Measurements from ENCODE around the gene RPL3.
"Not testable (repeated sequence)": the region's sequence is repeated elsewhere in the genome, so short reads cannot be mapped to it uniquely, and the experiment has no call there.

Gene RPL3

DNA sequence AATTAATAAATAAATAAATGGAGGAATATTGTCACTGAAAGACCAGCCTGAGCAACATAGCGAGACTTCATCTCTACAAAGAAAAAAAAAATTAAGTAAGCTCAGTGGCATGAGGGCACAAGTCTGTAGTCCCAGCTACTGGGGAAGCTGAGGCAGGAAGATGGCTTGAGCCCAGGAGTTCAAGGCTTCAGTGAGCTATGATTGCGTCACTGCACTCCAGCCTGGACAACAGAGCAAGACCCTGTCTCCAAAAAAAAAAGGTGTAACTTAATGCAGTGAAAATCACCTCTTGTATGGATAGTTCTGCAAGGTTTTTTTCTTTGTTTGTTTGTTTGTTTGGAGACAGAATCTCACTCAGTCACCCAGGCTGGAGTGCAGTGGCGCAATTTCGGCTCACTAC lies 25.8 kb upstream of the RPL3 start:
- no peaks in the 10 kb centered on the region for H3K36me3 Mint-ChIP-seq
- no peak overlapping the region for H3K27ac Mint-ChIP-seq
- H3K27me3 Mint-ChIP-seq = peaks cover 5% of the 10 kb centered on the region
- H3K4me1 Mint-ChIP-seq = peaks cover 12% of the 10 kb centered on the region
- ATAC-seq (ENCODE audit: low read depth) (no peak), DNase-seq (ENCODE audit: low spot score in 2 of 2) (no peak)
- H3K9me3 Mint-ChIP-seq = no peaks in the 10 kb centered on the region
- H3K4me3 Mint-ChIP-seq = no peak overlapping the region

DNA sequence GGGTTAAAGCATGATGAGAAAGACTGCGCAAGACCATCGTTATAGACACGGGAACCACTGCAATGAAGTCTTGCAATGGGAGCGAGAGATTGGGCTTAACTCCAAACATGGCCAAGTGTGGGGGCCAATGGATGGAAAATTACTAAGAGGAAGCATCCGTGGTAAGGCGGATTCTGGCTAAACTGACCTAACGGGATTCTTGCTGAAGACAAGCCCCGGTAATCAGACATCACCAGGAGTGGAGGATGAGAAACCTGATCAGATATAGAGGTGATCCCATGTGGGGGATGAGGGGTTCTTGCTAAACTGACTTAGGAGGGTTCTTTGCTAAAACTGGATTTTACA lies 24.6 kb upstream of the RPL3 start:
- Mint-ChIP-seq H3K27ac (no peak overlapping the region), H3K36me3 (no peaks in the 10 kb centered on the region), H3K27me3 (peaks cover 7% of the 10 kb centered on the region), H3K4me1 (peaks cover 7% of the 10 kb centered on the region), H3K4me3 (no peak overlapping the region), H3K9me3 (no peaks in the 10 kb centered on the region)
- DNase-seq (ENCODE audit: low spot score in 2 of 2) = no peak
- no peak for ATAC-seq (ENCODE audit: low read depth)

DNA sequence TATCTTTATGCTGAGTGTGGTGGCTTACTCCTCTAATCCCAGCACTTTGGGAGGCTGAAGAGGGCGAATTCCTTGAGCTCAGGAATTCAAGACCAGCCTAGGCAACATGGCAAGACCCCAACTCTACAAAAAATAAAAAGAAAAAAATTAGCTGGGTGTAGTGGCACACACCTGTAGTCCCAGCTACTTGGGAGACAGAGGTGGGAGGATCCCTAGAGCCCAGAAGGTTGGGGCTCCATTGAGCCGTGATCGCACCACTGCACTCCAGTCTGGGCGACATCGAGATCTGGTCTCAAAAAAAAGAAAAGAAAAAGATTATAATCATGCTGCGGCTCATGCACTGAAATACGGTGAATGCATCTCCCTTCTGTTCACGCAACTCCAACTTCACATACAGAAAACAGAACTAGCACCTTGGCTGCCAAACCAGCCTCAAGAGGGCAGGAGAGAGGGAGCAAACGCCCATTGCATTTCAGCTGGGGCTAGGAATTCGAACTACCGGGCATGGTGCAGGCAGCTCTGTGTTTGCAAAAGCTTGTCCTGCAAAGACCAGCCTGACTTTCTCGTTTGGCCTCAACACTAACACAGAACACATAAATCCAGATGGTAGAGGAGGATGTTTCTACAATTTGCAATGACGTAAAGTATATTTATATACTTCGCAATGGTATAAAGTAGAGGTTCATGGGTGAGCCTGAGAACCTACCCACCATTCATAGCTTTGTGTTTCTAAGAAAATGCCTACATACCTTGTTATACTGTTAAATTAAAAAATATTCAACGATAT lies 24.0 kb upstream of the RPL3 start:
- Mint-ChIP-seq H3K9me3 (no peaks in the 10 kb centered on the region), H3K4me3 (no peak overlapping the region), H3K27ac (no peak overlapping the region), H3K36me3 (no peaks in the 10 kb centered on the region), H3K4me1 (peaks cover 5% of the 10 kb centered on the region), H3K27me3 (peaks cover 7% of the 10 kb centered on the region)
- DNase-seq (ENCODE audit: low spot score in 2 of 2) (peak; percentile 58 to 63), ATAC-seq (ENCODE audit: low read depth) (peak; percentile 98)

DNA sequence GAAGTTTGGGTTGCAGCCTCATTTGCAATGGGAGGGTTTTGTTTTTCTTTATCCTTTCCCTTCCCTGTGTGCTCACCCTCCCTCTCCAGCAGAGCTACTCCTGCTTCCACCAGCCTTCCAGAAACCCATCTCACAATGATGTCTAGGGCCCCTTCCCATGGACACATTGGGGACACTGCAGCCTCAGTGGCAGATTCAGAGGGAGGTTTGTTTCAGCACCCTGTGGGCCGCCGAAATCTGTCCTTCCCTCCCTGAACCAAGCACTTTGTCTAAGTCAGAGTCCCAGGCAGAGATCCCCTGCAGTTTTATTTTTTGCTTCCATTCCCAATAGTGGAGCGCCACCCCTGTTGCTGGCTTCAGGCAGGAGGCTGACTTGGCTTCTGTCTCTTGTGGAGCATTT lies 21.8 kb upstream of the RPL3 start:
- H3K4me1 Mint-ChIP-seq = peaks cover 5% of the 10 kb centered on the region
- no peaks in the 10 kb centered on the region for H3K36me3 Mint-ChIP-seq
- peaks cover 5% of the 10 kb centered on the region for H3K27me3 Mint-ChIP-seq
- no peak overlapping the region for H3K27ac Mint-ChIP-seq
- DNase-seq (ENCODE audit: low spot score in 2 of 2) (no peak), ATAC-seq (ENCODE audit: low read depth) (no peak)
- no peaks in the 10 kb centered on the region for H3K9me3 Mint-ChIP-seq
- H3K4me3 Mint-ChIP-seq = no peak overlapping the region

DNA sequence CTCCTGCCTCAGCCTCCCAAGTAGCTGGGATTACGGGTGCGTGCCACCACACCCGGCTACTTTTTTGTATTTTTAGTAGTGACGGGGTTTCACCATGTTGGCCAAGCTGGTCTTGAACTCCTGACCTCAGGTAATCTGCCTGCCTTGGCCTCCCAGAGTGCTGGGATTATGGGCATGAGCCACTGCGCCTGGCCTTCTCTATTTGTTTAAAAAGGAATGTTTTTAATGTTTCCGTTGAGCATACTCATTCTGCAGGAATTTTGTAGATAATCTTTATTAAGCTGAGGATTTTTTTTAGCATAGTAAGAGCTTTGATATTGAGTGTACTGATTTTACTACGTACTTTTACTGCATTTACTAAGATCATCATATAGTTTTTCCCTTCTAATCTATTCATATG lies 20.4 kb upstream of the RPL3 start:
- H3K4me1 Mint-ChIP-seq; ATAC-seq (ENCODE audit: low read depth); DNase-seq (ENCODE audit: low spot score in 2 of 2); H3K36me3 Mint-ChIP-seq; H3K9me3 Mint-ChIP-seq; H3K27me3 Mint-ChIP-seq; H3K27ac Mint-ChIP-seq; H3K4me3 Mint-ChIP-seq: not testable (repeated sequence)

DNA sequence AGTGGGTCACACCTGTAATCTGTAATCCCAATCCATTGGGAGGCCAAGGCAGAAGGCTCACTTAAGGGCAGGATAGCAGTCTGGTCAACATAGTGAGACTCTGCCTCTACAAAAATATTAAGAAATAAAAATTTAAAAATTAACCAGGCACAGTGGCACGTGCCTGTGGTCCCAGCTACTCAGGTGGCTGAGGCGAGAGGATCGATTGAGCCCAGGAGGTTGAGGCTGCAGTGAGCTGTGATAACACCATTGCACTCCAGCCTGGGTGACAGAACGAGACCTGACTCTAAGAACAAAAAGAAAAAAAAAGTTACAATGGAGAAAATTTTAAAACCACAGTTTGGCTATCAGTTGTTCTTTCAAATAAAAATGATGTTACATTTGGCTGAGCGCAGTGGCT lies 17.0 kb upstream of the RPL3 start:
- no peak for DNase-seq (ENCODE audit: low spot score in 2 of 2)

DNA sequence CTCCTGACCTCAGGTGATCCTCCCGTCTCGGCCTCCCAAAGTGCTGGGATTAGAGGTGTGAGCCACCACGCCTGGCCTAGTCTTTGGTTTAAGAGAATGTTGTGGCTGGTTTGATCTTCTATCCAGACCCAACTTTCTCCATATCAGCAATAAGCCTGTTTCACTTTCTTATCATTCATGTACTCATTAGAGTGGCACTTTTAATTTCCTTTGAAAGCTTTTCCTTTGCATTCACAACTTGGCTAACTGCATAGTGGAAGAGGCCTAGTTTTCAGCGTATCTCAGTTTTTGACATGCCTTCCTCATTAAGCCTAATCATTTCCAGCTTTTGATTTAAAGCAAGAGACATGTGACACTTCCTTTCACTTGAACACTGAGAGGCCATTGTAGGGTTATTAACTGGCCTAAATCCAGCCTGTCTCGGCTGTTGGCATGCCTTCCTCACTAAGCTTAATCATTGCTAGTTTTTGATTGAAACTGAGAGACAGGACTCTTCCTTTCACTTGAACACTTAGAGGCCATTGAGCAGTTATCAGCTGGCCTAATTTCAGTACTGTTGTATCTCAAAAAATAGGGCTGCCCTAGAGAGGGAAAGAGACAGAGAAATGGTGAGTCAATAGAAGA lies 13.1 kb upstream of the RPL3 start:
- Mint-ChIP-seq H3K4me1 (peaks cover 3% of the 10 kb centered on the region), H3K27me3 (no peaks in the 10 kb centered on the region), H3K36me3 (no peaks in the 10 kb centered on the region), H3K27ac (peak overlapping the region; percentile 15), H3K9me3 (no peaks in the 10 kb centered on the region), H3K4me3 (no peak overlapping the region)
- DNase-seq (ENCODE audit: low spot score in 2 of 2) = no peak
- ATAC-seq (ENCODE audit: low read depth) = no peak

More for the DNA sequence above, 17.0 kb upstream of the RPL3 start:
- Mint-ChIP-seq H3K27ac (no peak overlapping the region), H3K27me3 (peaks cover 5% of the 10 kb centered on the region), H3K9me3 (no peaks in the 10 kb centered on the region), H3K4me1 (peaks cover 3% of the 10 kb centered on the region), H3K36me3 (no peaks in the 10 kb centered on the region), H3K4me3 (no peak overlapping the region)
- ATAC-seq (ENCODE audit: low read depth) = no peak

DNA sequence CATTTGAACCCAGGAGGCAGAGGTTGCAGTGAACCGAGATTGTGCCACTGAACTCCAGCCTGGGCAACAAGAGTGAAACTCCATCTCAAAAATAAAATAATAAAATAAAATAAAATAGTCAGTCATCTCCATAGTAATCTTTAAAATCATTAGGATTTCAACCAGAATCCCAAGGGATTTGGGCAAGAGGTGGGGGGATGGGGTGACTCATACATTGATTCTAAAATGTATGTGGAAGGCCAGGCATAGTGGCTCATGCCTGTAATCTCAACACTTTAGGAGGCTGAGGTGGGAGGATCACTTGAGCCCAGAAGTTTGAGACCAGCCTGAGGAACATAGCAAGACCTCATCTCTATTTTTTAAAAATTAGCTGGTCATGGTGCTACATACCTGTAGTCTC lies 11.1 kb upstream of the RPL3 start:
- not testable (repeated sequence) for H3K9me3 Mint-ChIP-seq; DNase-seq (ENCODE audit: low spot score in 2 of 2); H3K27me3 Mint-ChIP-seq; H3K36me3 Mint-ChIP-seq; ATAC-seq (ENCODE audit: low read depth); H3K4me1 Mint-ChIP-seq; H3K27ac Mint-ChIP-seq; H3K4me3 Mint-ChIP-seq

DNA sequence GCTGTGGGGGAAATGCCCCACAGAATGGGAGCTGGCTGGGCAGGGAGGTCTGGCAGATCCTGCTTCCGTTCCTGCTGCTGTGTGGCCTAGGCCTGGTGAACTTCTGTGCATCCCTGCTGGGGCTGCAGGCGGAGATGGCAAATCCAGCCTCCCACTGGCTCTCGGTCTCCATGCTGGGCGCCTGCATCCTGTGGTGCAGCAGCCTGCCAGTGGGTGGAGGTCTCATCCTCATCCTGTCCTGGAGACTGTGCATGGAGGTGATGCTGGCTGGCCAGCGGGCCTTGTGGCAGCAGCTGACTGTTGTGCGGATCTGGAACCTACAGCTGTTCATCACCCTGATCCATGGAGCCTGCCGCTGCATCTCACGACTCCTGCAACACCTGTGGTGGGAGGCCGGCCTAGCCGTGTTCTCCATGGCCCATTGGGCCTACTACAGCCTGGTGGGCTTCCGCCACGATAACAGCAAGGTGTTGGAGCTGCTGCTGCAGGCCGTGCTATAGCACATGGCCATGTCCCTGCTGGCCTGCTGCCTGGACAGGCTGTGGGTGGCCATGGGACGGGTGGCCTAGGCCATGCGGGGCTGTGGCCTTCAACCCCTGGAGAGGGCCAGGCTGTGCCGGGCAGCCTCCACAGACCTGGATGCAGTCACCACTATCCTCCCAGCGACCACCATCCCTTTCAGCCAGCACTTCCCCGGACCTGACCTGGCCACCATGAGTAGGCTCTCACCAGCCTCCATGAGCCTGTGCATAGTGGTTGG lies 8.8 kb upstream of the RPL3 start:
- H3K4me1 Mint-ChIP-seq = peaks cover 3% of the 10 kb centered on the region
- ATAC-seq (ENCODE audit: low read depth) = no peak
- no peaks in the 10 kb centered on the region for H3K27me3 Mint-ChIP-seq

DNA sequence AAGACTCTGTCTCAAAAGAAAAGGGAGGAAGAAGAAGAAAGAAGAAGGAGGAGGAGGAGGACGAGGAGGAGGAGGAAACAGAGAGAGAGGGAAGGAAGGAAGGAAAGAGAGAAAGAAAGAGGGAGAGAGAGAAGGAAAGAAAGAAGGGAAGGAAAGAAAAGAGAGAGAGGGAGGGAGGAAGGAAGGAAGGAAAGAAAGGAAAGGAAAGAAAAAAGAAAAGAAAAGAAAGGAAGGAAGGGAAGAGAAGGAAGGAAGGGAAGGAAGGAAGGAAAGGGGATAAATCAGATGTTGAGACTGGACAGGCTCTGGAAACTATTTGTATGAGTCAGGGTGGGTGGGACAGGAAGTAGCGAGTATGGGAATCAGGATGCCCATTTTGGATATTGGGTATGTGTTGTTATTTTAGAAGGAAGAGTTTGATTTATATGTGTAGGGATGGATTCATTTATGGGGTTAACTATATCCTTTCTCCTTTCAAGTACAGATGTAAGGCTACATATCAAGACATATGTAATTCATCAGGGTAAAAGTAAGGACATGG lies 6.0 kb upstream of the RPL3 start:
- H3K36me3 Mint-ChIP-seq = no peaks in the 10 kb centered on the region
- H3K4me1 Mint-ChIP-seq = peaks cover 3% of the 10 kb centered on the region
- no peaks in the 10 kb centered on the region for H3K9me3 Mint-ChIP-seq
- H3K27ac Mint-ChIP-seq = no peak overlapping the region
- H3K4me3 Mint-ChIP-seq = no peak overlapping the region
- H3K27me3 Mint-ChIP-seq = no peaks in the 10 kb centered on the region
- DNase-seq (ENCODE audit: low spot score in 2 of 2) (no peak), ATAC-seq (ENCODE audit: low read depth) (no peak)

More for the DNA sequence above, 8.8 kb upstream of the RPL3 start:
- Mint-ChIP-seq H3K36me3 (no peaks in the 10 kb centered on the region), H3K9me3 (no peaks in the 10 kb centered on the region), H3K4me3 (no peak overlapping the region), H3K27ac (no peak overlapping the region)
- DNase-seq (ENCODE audit: low spot score in 2 of 2) = no peak

DNA sequence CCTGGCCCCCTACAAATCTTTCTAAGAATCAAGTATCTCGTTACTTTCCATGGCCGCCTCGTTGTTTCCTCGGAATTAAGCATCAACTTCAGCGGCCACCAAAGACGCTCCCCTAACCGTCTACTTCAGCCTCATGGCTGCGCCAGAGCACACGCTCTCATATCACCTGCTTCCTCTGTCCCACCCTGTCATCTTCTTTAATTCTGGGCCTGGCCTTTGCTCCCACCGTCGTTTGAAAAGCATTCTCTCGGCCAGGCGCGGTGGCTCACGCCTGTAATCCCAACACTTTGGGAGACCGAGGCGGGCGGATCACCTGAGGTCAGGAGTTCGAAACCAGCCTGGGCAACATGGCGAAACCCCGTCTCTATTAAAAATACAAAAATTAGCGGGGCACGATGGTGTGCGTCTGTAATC lies 1.2 kb upstream of the RPL3 start:
- Mint-ChIP-seq H3K4me3 (peak overlapping the region; percentile 98), H3K27ac (peak overlapping the region; percentile 96), H3K36me3 (peaks cover 11% of the 10 kb centered on the region), H3K4me1 (peaks cover 20% of the 10 kb centered on the region)
- ATAC-seq (ENCODE audit: low read depth); H3K9me3 Mint-ChIP-seq; H3K27me3 Mint-ChIP-seq; DNase-seq (ENCODE audit: low spot score in 2 of 2): not testable (repeated sequence)

DNA sequence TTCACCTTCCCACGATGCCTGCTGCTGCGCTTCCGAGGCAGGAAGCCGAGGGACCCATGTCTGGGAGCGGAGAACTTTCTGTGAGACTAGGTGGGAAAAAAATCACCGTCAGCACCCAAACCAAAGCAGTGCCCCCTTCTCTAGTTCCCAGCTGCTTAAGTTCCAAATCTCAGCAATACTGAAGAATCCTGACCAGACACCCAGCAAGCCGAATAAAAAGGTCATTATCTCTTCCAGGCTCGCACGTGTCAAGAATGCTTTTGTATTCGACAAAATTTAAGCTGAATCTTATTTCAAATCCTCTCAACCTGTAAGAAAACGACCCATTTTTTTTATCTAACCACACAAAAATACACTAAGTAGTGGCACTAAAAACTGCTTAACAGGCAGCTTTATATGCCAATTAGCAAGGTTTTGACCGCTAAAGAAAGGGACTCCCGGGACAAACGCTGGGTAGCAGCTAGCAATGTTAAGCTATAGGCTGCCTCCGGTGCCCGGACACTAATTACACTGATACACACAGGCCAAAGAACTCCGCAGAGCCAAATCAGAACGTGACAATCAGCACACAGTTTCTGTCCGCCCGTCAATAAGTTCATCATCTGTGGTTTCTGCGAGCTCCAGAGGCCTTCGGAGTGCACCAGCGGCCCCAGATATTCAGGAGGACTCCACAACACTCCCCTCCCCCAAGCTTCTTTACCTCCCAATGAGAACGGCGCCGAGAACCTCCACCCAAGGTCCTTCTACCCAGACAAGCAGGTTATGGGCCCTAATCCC lies 728 bp downstream of the RPL3 start:
- no peaks in the 10 kb centered on the region for H3K9me3 Mint-ChIP-seq
- peak overlapping the region; percentile 98 for H3K4me3 Mint-ChIP-seq
- H3K4me1 Mint-ChIP-seq = peaks cover 23% of the 10 kb centered on the region
- H3K27ac Mint-ChIP-seq = peak overlapping the region; percentile 96
- ATAC-seq (ENCODE audit: low read depth) = peak; percentile 5
- DNase-seq (ENCODE audit: low spot score in 2 of 2) = no peak
- peaks cover 21% of the 10 kb centered on the region for H3K36me3 Mint-ChIP-seq
- H3K27me3 Mint-ChIP-seq = no peaks in the 10 kb centered on the region

DNA sequence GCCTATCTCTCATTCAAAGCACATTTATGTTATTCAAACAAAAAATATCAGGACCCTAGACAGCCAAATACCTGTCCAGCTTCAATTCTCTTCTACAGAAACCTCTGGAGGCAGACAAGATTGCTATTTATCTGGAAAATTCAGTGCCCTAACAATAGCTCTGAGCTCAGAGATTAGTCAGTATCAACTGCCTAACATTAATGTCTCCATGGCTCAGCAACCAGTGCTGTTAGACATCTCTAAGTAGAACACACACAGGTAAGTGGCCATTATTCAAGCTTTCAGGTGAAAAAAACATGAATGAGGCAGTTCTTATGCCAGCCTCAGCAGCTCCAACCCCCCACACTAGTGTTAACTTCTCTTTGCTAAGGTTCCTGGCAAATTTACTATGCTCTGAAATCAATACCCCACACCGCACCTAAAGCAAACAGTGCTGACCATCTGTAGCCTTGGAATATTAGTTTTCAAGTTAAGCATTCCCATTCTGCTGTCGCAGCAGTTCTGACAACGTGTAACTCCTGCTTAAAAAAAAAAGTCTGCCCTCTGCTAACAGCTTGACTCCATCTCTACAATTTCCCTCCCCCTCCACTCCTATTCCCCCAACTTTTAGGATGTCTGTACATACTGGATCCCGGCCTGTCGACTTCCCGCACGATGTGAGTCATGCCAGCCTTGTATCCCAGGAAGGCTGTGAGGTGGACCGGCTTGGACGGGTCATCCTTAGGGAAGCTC lies 1.5 kb downstream of the RPL3 start:
- H3K4me3 Mint-ChIP-seq = peak overlapping the region; percentile 98
- H3K9me3 Mint-ChIP-seq = no peaks in the 10 kb centered on the region
- peaks cover 23% of the 10 kb centered on the region for H3K4me1 Mint-ChIP-seq
- H3K36me3 Mint-ChIP-seq = peaks cover 27% of the 10 kb centered on the region
- peak overlapping the region; percentile 96 for H3K27ac Mint-ChIP-seq
- H3K27me3 Mint-ChIP-seq = no peaks in the 10 kb centered on the region
- ATAC-seq (ENCODE audit: low read depth) (no peak), DNase-seq (ENCODE audit: low spot score in 2 of 2) (no peak)
